ENCODE results near the gene CFAP70.

CFAP70 gene

DNA sequence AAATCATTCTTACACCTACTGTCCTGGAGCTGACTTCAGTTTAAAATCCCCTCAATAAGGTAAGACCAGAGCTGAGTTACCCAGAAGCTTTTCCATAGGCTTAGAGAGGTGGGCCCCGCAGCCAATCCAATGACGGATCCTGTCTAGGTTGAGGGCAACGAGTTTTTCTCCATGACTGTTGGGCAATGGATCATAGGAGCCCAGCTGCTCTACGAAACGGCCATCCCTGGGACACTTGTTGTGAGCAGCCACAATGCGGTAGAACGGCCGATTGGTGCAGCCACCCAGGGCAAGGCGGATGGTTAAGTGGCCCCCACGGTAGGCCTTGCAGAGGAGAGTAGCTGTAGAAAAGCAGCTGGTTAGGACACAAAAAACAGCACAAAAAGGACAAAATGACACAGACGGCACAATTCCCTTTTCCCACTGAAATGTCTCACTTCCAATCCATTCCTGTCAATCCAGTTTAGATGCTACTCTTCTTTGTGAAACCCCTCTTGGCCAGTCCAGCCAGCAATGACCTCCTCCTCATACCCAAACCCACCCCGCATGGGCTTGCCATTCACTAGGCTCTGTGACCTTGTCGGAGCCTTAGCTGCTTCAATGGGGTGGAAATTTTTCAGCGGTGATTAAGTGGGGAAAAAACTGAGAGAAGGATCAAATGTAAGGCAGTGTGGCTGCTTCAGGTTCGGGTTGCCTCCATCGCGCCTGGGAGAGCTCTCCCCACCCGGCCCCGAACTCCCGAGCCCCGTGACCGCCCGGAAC is 106.8 kb downstream of the CFAP70 start:
- DNase-seq, result peak; percentile 43

DNA sequence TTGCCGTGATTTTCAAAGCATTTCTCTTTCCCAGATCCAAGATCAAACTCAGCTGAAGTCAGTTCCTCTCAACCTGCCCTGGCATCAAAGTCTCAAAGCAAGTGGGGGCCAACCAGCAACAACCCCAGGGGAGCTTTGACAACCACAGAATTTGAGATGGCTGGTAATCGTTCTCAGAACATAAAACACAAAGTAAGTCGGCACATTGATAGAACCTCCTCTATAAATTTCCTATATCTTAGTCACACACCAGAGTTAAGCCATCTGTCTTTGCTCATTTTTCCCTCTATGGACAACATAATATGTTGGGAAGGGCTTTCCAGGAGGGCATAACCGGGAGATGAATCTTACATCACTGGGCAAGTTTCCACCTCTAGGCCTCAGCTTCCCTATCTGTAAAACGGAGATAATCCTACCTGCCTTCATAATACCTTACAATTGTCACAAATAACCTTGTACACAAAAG is 110.4 kb downstream of the CFAP70 start:
- no peak for DNase-seq

DNA sequence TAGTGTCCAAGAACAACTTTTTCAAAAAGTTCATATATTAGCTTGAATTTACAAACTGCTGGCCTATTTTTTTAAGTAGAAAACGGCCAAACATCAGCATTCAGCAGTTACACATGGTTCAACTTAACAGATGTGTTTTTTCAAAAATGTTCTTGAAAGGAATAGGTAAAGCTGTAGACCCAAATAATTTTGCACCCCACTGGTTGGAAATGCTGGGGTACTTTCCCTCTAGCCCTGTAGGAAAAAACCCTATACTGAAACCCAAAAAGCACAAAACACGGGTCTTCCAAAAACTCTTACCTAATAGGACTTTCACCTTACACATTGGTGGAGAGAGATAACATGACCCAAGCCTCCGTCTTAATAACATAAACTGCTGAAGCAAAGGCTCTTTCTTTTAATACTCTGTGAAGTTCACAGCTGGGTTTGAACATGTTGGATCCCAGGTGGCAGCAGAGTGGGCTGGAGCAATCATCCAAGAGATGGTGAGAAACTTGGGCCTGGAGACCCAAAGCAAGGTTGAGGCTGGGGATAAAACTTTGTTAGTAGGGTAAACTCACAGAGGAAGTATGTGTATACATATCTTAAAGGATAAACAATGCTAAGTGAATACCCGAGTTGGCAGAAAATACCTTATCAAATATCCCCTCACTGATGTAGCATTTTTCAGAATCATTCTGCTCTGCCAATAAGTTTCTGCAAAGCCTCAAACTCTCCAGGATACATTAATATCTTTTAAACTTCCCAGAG is 111.0 kb downstream of the CFAP70 start:
- no peak for DNase-seq

GRCh38 chr10:73246646-73247508 is 111.8 kb downstream of the CFAP70 start, which contains the start of gene DNAJC9:
DNAJC9 (minus strand) TSS chr10:73247255; CDS start chr10:73247189, 66 bp downstream.
- peak; percentile 95 for DNase-seq

DNA sequence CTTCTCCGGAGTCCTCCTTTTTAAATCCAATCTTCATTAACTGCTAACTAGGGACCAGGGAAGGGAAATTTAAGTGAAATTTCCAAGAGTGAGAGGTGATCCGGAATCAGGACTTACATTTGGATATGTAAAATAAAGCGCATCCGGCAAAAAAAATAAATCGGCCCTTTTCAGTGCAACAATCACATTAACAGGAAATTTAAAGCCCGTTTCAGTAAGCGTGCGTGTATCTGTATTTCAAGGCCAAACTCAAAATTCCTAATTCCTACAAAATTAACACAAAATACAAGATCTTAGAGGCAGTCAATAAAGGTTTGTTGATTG is 112.4 kb downstream of the CFAP70 start:
- DNase-seq, result peak; percentile 24

DNA sequence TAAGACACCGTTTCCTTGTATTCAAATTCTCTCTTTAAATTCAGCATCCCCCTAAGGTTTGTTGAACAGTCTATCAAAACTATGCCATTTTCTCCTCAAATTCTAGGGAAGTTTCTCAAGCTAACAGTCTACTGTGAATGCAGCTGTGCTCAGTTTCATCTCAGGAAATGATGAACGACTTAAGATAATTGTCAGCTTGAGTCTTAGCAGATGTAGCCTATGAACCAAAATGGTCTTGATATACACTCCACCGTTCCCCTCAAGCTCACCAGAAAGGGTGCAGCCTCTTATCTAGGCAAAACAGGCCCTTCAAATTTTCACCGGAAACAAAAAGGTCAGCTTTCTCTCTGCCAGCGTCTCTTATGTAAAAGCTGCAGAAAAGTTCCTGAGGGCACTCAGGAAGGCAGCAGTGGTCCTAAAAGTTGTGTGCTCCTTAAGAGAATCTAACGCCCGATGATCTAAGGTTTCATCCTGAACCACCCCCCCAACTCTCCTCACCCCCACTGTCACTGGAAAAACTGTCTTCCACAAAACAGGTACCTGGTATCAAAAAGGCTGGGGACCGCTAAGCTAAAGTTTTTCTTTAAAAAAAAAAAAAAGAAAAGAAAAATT is 113.7 kb downstream of the CFAP70 start:
- no peak for DNase-seq

DNA sequence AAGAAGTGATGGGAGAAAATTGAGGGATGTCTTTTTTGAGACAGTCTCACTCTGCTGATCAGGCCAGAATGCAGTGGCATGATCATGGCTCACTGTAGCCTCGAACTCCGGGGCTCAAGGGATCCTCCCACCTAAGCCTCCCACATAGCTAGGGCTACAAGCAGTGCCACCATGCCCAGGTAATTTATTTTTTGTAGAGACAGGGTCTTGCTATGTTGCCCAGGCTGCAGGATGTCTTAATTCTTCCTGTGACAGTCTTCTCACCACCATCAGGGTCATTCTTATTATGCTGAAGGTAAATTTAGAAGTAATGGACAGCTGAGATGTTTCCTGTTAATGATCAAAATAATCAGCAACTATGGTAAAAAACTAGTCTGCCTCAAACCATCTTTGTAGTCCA is 118.8 kb downstream of the CFAP70 start:
- DNase-seq, result no peak

GRCh38 chr10:73238990-73239566 is 119.6 kb downstream of the CFAP70 start:
- no peak for DNase-seq

GRCh38 chr10:73234695-73235094 is 124.0 kb downstream of the CFAP70 start:
- DNase-seq, result no peak

DNA sequence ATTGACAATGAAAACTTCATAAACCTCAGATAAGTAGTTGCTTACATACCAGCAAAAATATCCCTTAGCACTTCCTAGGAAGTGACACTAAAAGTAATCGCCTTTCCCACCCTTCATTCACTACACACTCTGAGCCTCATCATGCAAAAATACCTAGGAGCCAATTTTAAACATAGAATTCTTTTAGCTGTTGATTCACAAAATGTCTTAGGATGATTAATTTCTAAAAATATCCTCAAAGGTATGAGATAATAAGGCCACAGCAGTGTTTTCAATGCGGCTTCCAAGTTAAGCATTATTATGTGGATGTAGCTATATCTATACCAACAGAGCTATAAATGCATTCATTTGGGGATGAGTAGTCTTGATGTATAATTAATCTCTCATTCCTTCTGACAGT is 124.8 kb downstream of the CFAP70 start:
- no peak for DNase-seq

DNA sequence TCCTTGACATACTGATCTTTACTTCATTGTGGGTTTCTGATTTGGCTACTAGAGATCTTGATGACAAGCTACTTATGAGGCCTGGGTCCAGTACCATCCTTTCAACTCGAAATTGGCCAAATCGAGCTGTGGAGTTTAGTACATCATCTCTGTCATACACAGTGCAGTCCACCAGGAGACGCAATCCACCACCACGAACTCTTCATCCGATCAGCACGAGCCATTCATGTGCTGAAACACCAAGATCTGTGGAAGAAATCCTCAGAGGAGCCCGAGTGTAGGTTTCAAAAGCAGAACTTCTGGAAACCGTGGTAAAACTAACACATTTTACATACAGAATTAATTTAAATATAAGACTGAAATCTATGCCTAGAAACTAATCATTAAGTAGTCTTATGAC is 125.8 kb downstream of the CFAP70 start:
- no peak for DNase-seq

DNA sequence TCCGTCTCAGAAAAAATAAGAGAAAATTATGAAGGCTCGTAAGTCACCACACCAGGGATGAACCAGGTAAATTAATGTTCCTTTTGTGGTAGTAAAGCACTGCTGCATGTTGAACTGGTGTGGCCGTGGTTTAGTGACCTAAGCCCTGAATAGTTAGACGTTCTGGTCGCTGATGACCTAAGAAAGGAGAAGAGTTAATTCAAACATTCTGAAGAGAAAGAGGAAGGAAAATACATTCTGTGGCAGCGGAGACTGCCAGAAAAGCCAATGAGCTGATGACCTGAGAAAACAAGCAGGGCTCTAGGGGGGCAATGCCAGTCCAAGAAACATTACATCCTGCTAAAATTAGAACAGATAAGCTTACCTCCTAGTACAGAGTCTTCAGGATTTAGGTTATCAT is 129.1 kb downstream of the CFAP70 start:
- DNase-seq, result no peak

DNA sequence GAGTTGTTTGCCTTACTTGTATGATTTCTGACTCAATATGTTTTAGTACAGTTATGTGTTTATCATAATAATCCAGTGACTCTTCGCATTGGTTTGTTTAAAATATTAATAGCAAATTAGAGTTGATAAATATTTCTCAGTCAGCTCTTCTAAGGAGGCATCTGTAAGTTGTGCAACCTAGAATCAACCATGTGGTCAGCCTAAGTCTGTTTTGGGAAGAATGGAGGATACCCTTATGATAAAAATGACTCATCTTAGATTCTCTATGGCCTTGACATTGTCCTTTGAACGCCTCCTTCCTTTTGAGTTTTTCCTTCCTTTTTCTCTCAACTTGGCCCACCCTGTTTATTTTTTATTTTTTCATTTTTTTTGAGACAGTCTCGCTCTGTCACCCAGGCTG is 130.4 kb downstream of the CFAP70 start:
- DNase-seq, result no peak

- DNase-seq, result no peak
Measured at GRCh38 chr10:73226663-73227062, 132.0 kb downstream of the CFAP70 start.

- DNase-seq, result no peak
Measured at GRCh38 chr10:73225518-73225917, 133.1 kb downstream of the CFAP70 start.

- DNase-seq, result no peak
Measured at GRCh38 chr10:73220989-73221388, 137.7 kb downstream of the CFAP70 start.

DNA sequence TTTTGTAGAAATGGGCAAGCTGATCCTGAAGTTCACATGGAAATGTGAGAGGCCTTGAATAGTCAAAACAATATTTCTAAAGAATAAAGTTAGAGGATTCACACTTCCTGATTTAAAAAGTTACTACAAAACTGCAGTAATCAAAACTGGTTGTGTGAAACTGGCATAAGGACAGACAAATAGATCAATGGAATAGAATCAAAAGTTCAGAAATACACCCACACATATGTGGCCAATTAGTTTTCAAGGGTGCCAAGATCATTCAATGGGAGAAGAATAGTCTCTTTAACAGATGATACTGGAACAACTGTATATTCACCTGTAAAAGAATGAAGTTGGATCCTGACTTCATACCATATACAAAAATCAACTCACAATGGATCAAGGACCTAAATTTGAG is 139.3 kb downstream of the CFAP70 start:
- no peak for DNase-seq

DNA sequence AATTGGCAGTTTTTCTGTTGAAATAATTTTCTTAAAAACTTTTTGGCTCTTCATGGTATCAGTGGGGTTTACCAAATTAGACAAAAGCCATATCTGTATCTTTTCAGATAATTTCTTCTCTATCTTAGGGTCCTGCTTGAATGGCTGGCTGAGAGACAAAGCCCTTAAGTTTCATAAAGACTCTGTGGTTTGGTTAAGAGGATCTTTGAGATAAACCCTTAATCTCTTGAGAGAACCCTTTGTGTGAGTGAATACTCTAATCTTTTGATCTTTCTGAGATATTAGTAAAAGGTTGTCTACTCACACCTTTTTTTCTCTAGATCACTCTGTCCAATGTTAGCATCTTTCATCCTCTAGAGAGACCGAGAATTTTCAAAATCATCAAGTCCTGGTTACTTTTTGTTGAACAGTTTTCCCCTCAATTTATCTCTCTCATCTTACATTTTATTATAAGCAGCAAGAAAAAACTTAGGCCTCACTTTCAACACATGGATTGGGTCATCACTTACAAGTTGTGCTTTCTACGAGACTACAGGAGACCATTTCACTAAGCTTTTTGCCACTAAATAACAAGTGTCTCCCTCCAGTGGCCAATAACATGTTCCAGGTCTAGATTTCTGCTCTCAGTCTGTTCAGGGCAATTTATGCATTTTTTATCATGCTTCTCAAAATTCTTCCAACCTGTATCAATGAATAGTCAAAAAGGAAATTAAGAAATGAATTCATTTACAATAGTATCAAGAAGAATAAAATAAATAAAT is 140.1 kb downstream of the CFAP70 start:
- DNase-seq, result no peak

DNA sequence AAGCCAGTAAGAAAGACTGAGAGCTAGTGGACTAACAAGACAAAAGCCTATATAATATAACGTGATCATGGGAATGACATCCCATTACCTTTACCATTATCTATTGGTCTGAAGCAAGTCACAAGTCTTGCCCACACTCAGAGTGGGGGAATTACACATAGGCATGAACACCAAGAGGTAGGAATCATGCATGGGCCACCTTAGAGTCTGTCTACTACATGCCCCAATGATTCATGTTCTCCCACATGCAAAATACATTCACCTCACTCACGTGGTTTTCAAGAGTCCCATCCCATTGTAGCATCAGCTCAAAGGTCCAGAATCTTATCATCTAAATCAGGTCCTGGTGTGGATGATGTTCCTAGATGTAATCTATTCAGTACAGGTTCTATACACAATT is 141.0 kb downstream of the CFAP70 start:
- DNase-seq, result no peak

DNA sequence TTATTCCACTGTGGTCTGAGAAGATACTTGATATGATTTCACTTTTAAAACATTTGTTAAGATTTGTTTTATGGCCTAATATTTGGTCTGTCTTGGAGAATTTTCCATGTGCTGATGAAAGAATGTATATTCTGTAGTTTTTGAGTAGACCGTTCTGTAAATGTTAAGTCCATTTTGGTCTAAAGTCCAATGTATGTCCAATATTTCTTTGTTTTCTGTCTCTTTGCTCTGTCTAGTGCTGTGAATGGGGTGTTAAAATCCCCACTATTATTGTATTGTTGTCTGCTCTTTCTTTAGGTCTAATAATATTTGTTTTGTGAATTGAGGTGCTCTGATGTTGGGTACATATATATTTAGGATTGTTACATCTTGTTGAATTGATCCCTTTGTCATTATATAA is 142.9 kb downstream of the CFAP70 start:
- DNase-seq, result no peak

DNA sequence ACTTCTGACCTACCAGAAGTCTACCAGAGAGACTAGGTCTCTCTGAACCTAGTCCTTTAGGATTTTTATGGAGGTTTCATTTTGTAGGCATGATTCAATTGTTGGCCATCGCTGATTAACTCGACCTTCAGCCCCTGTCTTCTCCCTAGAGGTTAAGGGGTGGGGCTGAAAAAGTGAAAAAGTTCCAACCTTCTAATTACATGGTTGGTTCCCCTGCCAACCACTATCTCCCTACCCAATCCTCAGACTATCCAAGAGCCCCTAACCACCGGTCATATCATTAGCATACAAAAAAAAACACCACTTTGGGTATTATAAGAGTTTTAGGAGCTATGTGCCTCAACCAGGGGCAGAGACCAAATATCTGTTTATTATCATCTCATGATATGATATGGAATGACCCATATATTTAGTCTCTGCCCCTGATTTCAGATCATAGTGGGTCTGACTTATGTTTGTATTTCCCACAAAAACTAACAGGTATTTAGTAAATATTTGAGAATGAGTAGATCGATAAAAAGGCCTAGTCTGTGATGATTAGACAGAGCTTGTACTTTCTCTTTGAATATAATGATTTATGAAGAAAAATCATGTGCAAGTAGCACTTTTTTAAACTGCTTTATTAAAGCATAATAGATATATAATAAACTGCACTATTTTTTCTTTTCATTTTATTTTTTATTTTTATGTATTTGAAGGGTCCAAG is 147.4 kb downstream of the CFAP70 start:
- DNase-seq, result no peak
